GM23338 (cell line): Measurements from ENCODE around the gene CAPS. TPM values are rescaled to one million over a fixed set of nuclear protein-coding genes. Genes with fewer than 3 reads are reported as not detected.

Experiments used
- ATAC-seq: fragments of 200-7000 bp; cut with Tn5 transposase; 3 replicates; pipeline ENCODE4 v1.9.1; 2020
- DNase-seq: peaks from one replicate; pipeline ENCODE4 v3.0.0-alpha.2; 2015; ENCODE audit warnings: low spot score
- H2AFZ ChIP-seq: fragments of 200-600 bp; sonication (generic); 2 replicates; pipeline ENCODE4 v1.8.0; 2016; ENCODE audit warnings: antibody characterized with exemption, mild to moderate bottlenecking, moderate library complexity
- H3F3A ChIP-seq: fragments of 200-600 bp; sonication (generic); replicated peaks from 2 replicates; pipeline ENCODE4 v1.8.0; 2017; ENCODE audit warnings: antibody characterized with exemption, mixed run types, low read depth
- H3K27ac ChIP-seq: fragments of 200-600 bp; sonication (generic); 2 replicates; pipeline ENCODE4 v1.6.1; 2016; ENCODE audit warnings: low read depth
- H3K27me3 ChIP-seq: fragments of 200-600 bp; sonication (generic); 2 replicates; pipeline ENCODE4 v1.8.0; 2016; ENCODE audit warnings: mild to moderate bottlenecking, mixed run types, moderate library complexity; ENCODE audit not compliant: insufficient read depth
- H3K36me3 ChIP-seq: fragments of 200-600 bp; sonication (generic); 2 replicates; pipeline ENCODE4 v1.8.0; 2016; ENCODE audit warnings: mild to moderate bottlenecking; ENCODE audit not compliant: insufficient read depth
- H3K4me1 ChIP-seq: fragments of 200-600 bp; sonication (generic); 2 replicates; pipeline ENCODE4 v1.8.0; 2016; ENCODE audit warnings: mild to moderate bottlenecking, moderate library complexity; ENCODE audit not compliant: insufficient read depth
- H3K4me2 ChIP-seq: fragments of 200-600 bp; sonication (generic); 2 replicates; pipeline ENCODE4 v1.7.1; 2017; ENCODE audit warnings: mixed run types
- H3K4me3 ChIP-seq: fragments of 200-600 bp; sonication (generic); 2 replicates; pipeline ENCODE4 v1.6.1; 2016; ENCODE audit warnings: mixed run types
- H3K79me2 ChIP-seq: fragments of 200-600 bp; sonication (generic); replicated peaks from 2 replicates; pipeline ENCODE4 v1.8.0; 2017; ENCODE audit warnings: mild to moderate bottlenecking; ENCODE audit not compliant: insufficient read depth
- H3K9me2 ChIP-seq: fragments of 200-600 bp; sonication (generic); 2 replicates; pipeline ENCODE4 v1.8.0; 2017; ENCODE audit not compliant: insufficient read depth
- H4K20me1 ChIP-seq: fragments of 200-600 bp; sonication (generic); replicated peaks from 2 replicates; pipeline ENCODE4 v1.8.0; 2017; ENCODE audit warnings: mild to moderate bottlenecking; ENCODE audit not compliant: insufficient read depth
- H3K27ac Mint-ChIP-seq: 2 replicates; pipeline ENCODE4 v1.8.0; 2020; ENCODE audit warnings: inconsistent platforms, mild to moderate bottlenecking, moderate library complexity, mixed read lengths
- H3K27me3 Mint-ChIP-seq: 3 replicates; pipeline ENCODE4 v1.8.0; 2022; ENCODE audit warnings: low read depth, mild to moderate bottlenecking, moderate library complexity, mixed read lengths, inconsistent platforms; ENCODE audit not compliant: insufficient read depth, poor library complexity
- H3K36me3 Mint-ChIP-seq: 3 replicates; pipeline ENCODE4 v1.8.0; 2021; ENCODE audit warnings: low read depth, mild to moderate bottlenecking, inconsistent platforms, moderate library complexity, mixed read lengths
- H3K4me1 Mint-ChIP-seq: 3 replicates; pipeline ENCODE4 v1.8.0; 2020; ENCODE audit warnings: mild to moderate bottlenecking, inconsistent platforms, mixed read lengths
- H3K4me3 Mint-ChIP-seq: 3 replicates; pipeline ENCODE4 v1.8.0; 2021; ENCODE audit warnings: moderate library complexity, mild to moderate bottlenecking, inconsistent platforms, mixed read lengths
- H3K9me3 Mint-ChIP-seq: 3 replicates; pipeline ENCODE4 v1.8.0; 2020; ENCODE audit warnings: moderate library complexity, mild to moderate bottlenecking, inconsistent platforms, mixed read lengths
- CREB1 ChIP-seq: fragments of 250-450 bp; sonication (Bioruptor Pico); IDR thresholded peaks from 2 replicates; pipeline ENCODE4 v1.5.0; 2020; ENCODE audit warnings: low read depth, mild to moderate bottlenecking, moderate library complexity
- CTCF ChIP-seq, 2 experiments: fragments of 200-600 bp in 1 of 2; sonication (generic) in 1 of 2; conservative IDR thresholded peaks; 2 replicates each; pipeline versions ENCODE4 v1.5.1 to v1.6.1; 2016 to 2017; ENCODE audit warnings: antibody characterized with exemption in 2 of 2, low read depth in 2 of 2, mild to moderate bottlenecking in 2 of 2, moderate library complexity in 1 of 2
- EZH2 ChIP-seq: fragments of 200-600 bp; sonication (generic); IDR thresholded peaks from one replicate; pipeline ENCODE4 v1.8.0; 2017; ENCODE audit warnings: antibody characterized with exemption, mild to moderate bottlenecking, low read depth; ENCODE audit not compliant: unreplicated experiment
- EZH2phosphoT487 ChIP-seq: fragments of 200-600 bp; sonication (generic); IDR thresholded peaks from one replicate; pipeline ENCODE4 v1.8.1; 2018; ENCODE audit warnings: antibody characterized with exemption; ENCODE audit not compliant: unreplicated experiment
- JUNB ChIP-seq: IDR thresholded peaks from one replicate; pipeline ENCODE4 v1.6.1; 2016; ENCODE audit warnings: antibody characterized with exemption; ENCODE audit not compliant: unreplicated experiment
- NANOG ChIP-seq: IDR thresholded peaks from 2 replicates; pipeline ENCODE4 v1.6.1; 2016; ENCODE audit warnings: antibody characterized with exemption, borderline replicate concordance
- POLR2AphosphoS5 ChIP-seq: IDR thresholded peaks from 2 replicates; pipeline ENCODE4 v1.6.1; 2016; ENCODE audit warnings: antibody characterized with exemption, low read depth
- REST ChIP-seq: IDR thresholded peaks from one replicate; pipeline ENCODE4 v1.6.1; 2018; ENCODE audit warnings: antibody characterized with exemption; ENCODE audit not compliant: unreplicated experiment
- STAT1 ChIP-seq: IDR thresholded peaks from one replicate; pipeline ENCODE4 v1.6.1; 2016; ENCODE audit warnings: antibody characterized with exemption; ENCODE audit not compliant: unreplicated experiment
- ZNF114 ChIP-seq: fragments of 250-450 bp; sonication (Bioruptor Pico); IDR thresholded peaks from 2 replicates; pipeline ENCODE4 v1.5.0; 2020; ENCODE audit warnings: mild to moderate bottlenecking, moderate library complexity
- ZNF331 ChIP-seq: fragments of 250-450 bp; sonication (Bioruptor Pico); IDR thresholded peaks from 2 replicates; pipeline ENCODE4 v1.5.0; 2020; ENCODE audit warnings: low read depth, mild to moderate bottlenecking, moderate library complexity
- ZNF462 ChIP-seq: fragments of 250-450 bp; sonication (Bioruptor Pico); IDR thresholded peaks from 2 replicates; pipeline ENCODE4 v1.5.0; 2020; ENCODE audit warnings: mild to moderate bottlenecking, moderate library complexity
- polyA plus RNA-seq: library from polyadenylated mRNA; unstranded; fragments of >200 nt; fragmentation: Nextera tagmentation; extraction: Ambion mirVana; gene quantifications from 2 replicates; pipeline ENCODE4 v1.2.1, GENCODE V29; 2016
- total RNA-seq: library from RNA; depleted of rRNA; stranded (reverse); fragments of >200 nt; shearing (Covaris generic); gene quantifications from 2 replicates; pipeline ENCODE4 v1.2.3, GENCODE V29; 2014
- TF ChIP-seq, protein P1 (sequence below): IDR thresholded peaks from 2 replicates; pipeline ENCODE4 v1.6.1; 2016; ENCODE audit warnings: antibody characterized with exemption

Gene CAPS
- total and polyA plus RNA-seq, 2 experiments from 2014 or later: 1.5 to 3.2 TPM

DNA sequence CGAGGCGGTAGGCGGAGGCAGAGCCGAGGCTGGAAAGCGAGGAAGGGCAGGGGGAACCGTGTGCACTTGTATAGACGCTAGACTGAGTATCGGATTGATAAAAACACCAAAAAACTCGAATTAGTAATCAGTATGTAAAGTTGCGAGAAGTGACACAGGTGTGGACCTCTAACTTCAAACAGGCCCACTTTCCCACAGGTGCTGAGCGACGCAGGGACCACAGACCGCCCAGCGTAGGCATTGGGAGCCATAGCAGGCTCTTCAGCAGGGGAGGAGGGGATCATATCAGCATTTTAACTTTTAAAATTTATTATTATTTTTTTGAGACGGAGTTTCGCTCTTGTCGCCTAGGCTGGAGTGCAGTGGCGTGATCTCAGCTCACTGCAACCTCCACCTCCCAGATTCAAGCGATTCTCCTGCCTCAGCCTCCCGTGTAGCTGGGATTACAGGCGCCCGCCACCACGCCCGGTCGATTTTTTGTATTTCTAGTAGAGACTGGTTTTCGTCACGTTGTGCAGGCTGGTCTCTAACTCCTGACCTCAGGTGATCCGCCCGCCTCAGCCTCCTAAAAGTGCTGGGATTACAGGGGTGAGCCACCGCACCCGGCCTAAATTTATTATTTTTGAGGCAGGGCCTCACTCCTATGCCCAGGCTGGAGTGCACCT is 8.8 kb upstream of the CAPS start:
- peaks cover 13% of the 10 kb centered on the region for H3K36me3 Mint-ChIP-seq
- Histone ChIP-seq H4K20me1 (peaks cover 17% of the 10 kb centered on the region), H3K4me2 (peak overlapping the region; percentile 88), H3K4me3 (peak overlapping the region; percentile 76), H3K27me3 (no peaks in the 10 kb centered on the region), H3F3A (no peaks in the 10 kb centered on the region), H3K9me2 (no peaks in the 10 kb centered on the region), H3K36me3 (no peaks in the 10 kb centered on the region), H3K4me1 (no peaks in the 10 kb centered on the region), H3K79me2 (peaks cover 32% of the 10 kb centered on the region), H3K27ac (0 out of 2 replicates have a peak overlapping the region, but pooled peaks have one; percentile 11), H2AFZ (peak overlapping the region; percentile 87; the same call in 1 of the 2 replicates)
- peaks cover 16% of the 10 kb centered on the region for H3K27me3 Mint-ChIP-seq
- H3K4me3 Mint-ChIP-seq: peak overlapping the region; percentile 99
- 0 out of 3 replicates have a peak, but pooled peaks cover 3% of the 10 kb centered on the region for H3K4me1 Mint-ChIP-seq
- ATAC-seq (no peak), DNase-seq (no peak)
- no peak overlapping the region for H3K27ac Mint-ChIP-seq
- TF ChIP-seq, protein P1, sequence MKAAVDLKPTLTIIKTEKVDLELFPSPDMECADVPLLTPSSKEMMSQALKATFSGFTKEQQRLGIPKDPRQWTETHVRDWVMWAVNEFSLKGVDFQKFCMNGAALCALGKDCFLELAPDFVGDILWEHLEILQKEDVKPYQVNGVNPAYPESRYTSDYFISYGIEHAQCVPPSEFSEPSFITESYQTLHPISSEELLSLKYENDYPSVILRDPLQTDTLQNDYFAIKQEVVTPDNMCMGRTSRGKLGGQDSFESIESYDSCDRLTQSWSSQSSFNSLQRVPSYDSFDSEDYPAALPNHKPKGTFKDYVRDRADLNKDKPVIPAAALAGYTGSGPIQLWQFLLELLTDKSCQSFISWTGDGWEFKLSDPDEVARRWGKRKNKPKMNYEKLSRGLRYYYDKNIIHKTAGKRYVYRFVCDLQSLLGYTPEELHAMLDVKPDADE: no peak
- TF ChIP-seq ZNF331 (CRISPR knock-in tag): no peak
- TF ChIP-seq ZNF462 (CRISPR knock-in tag): no peak
- TF ChIP-seq NANOG: no peak
- no peak for TF ChIP-seq STAT1
- TF ChIP-seq EZH2: no peak
- TF ChIP-seq EZH2phosphoT487: no peak
- TF ChIP-seq CREB1 (CRISPR knock-in tag): no peak
- no peak for TF ChIP-seq POLR2AphosphoS5
- no peak for TF ChIP-seq JUNB
- TF ChIP-seq ZNF114: no peak
- TF ChIP-seq REST: no peak
- no peak for TF ChIP-seq CTCF (conservative IDR thresholded peaks at IDR 0.05; ENCODE audit: low read depth in 2 of 2)
- no peaks in the 10 kb centered on the region for H3K9me3 Mint-ChIP-seq
